Measurements from ENCODE around the gene SPSB1. TPM values are rescaled to one million over a fixed set of nuclear protein-coding genes. Genes with fewer than 3 reads are reported as not detected.

The SPSB1 gene
- total and polyA plus RNA-seq, 10 of the 15 experiments (the other 5 are each of a cell fraction or from before 2014, with no cell fraction given), result 0.02 to 2.0 (median 0.90) TPM; not detected in 1

GRCh38 chr1:9410737-9411297 is 118.1 kb downstream of the SPSB1 start (continued):
- TF ChIP-seq RELA (IDR thresholded peaks at IDR 0.05; ENCODE audit: borderline replicate concordance, partially characterized antibody) (no peak), TBL1XR1 (IDR thresholded peaks at IDR 0.05; ENCODE audit: low read depth, low read length) (no peak), BCL3 (IDR thresholded peaks at IDR 0.05; ENCODE audit: borderline replicate concordance, insufficient read depth, low read depth, low read length, poor library complexity, severe bottlenecking) (no peak), CUX1 (IDR thresholded peaks at IDR 0.05; ENCODE audit: insufficient replicate concordance, low read depth, low read length) (no peak), FOS (IDR thresholded peaks at IDR 0.05; ENCODE audit: borderline replicate concordance, extremely low read depth, insufficient read length) (no peak), NBN (IDR thresholded peaks at IDR 0.05) (peak; percentile 72; the same call in 1 of the 2 replicates), ASH2L (IDR thresholded peaks at IDR 0.05; ENCODE audit: borderline replicate concordance, low read depth) (no peak), IKZF1 (conservative IDR thresholded peaks at IDR 0.05) (no peak; the same call in 1 of the 2 replicates), GABPA (IDR thresholded peaks at IDR 0.05; ENCODE audit: low read depth) (no peak), EGR1 (IDR thresholded peaks at IDR 0.05; ENCODE audit: borderline replicate concordance in 1 of 2, low read depth in 2 of 2, low read length in 2 of 2) (no peak), RUNX3 (IDR thresholded peaks at IDR 0.05; ENCODE audit: low read length) (peak; percentile 81), MTA2 (IDR thresholded peaks at IDR 0.05; ENCODE audit: low read depth) (peak; percentile 57; the same call in 1 of the 2 replicates), LARP7 (IDR thresholded peaks at IDR 0.05) (no peak), EZH2 (IDR thresholded peaks at IDR 0.05; ENCODE audit: borderline replicate concordance, control insufficient read depth, low read depth, low read length) (0 out of 2 replicates have a peak, but pooled peaks have one; percentile 38), NFYB (IDR thresholded peaks at IDR 0.05; ENCODE audit: insufficient read depth, low read depth, low read length) (no peak), BRCA1 (IDR thresholded peaks at IDR 0.05; ENCODE audit: low read depth, low read length) (no peak), TARDBP (IDR thresholded peaks at IDR 0.05; ENCODE audit: borderline replicate concordance) (0 out of 2 replicates have a peak, but pooled peaks have one; percentile 27)
- TF ChIP-seq, protein P1, sequence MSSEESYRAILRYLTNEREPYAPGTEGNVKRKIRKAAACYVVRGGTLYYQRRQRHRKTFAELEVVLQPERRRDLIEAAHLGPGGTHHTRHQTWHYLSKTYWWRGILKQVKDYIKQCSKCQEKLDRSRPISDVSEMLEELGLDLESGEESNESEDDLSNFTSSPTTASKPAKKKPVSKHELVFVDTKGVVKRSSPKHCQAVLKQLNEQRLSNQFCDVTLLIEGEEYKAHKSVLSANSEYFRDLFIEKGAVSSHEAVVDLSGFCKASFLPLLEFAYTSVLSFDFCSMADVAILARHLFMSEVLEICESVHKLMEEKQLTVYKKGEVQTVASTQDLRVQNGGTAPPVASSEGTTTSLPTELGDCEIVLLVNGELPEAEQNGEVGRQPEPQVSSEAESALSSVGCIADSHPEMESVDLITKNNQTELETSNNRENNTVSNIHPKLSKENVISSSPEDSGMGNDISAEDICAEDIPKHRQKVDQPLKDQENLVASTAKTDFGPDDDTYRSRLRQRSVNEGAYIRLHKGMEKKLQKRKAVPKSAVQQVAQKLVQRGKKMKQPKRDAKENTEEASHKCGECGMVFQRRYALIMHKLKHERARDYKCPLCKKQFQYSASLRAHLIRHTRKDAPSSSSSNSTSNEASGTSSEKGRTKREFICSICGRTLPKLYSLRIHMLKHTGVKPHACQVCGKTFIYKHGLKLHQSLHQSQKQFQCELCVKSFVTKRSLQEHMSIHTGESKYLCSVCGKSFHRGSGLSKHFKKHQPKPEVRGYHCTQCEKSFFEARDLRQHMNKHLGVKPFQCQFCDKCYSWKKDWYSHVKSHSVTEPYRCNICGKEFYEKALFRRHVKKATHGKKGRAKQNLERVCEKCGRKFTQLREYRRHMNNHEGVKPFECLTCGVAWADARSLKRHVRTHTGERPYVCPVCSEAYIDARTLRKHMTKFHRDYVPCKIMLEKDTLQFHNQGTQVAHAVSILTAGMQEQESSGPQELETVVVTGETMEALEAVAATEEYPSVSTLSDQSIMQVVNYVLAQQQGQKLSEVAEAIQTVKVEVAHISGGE (CRISPR knock-in tag; IDR thresholded peaks at IDR 0.05), result no peak
- TF ChIP-seq, protein P2, sequence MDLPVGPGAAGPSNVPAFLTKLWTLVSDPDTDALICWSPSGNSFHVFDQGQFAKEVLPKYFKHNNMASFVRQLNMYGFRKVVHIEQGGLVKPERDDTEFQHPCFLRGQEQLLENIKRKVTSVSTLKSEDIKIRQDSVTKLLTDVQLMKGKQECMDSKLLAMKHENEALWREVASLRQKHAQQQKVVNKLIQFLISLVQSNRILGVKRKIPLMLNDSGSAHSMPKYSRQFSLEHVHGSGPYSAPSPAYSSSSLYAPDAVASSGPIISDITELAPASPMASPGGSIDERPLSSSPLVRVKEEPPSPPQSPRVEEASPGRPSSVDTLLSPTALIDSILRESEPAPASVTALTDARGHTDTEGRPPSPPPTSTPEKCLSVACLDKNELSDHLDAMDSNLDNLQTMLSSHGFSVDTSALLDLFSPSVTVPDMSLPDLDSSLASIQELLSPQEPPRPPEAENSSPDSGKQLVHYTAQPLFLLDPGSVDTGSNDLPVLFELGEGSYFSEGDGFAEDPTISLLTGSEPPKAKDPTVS (IDR thresholded peaks at IDR 0.05; ENCODE audit: low read depth, low read length), result no peak

Data from GM12878 (cell line).